H1 (cell line): ENCODE data around the gene PSME2.

Source experiments
- BACH1 ChIP-seq: IDR thresholded peaks from 2 replicates; pipeline ENCODE4 v1.6.1; 2012; ENCODE audit warnings: low read length, improper control_type of control experiment
- CTCF ChIP-seq, 3 experiments: IDR thresholded peaks; 1 replicate in 2 of 3; 2 replicates in 1 of 3; pipeline versions ENCODE4 v1.5.1 to v1.6.1; 2011; ENCODE audit warnings: low read length in 3 of 3, mild to moderate bottlenecking in 3 of 3, inconsistent platforms in 2 of 3, low read depth in 1 of 3, moderate library complexity in 1 of 3; ENCODE audit not compliant: insufficient read depth in 1 of 3; ENCODE audit errors: control extremely low read depth in 1 of 3
- EGR1 ChIP-seq: IDR thresholded peaks from 2 replicates; pipeline ENCODE4 v1.6.1; 2011; ENCODE audit warnings: low read depth, low read length, borderline replicate concordance
- EP300 ChIP-seq, 2 experiments: IDR thresholded peaks; 1 replicate in 1 of 2; 2 replicates in 1 of 2; pipeline ENCODE4 v1.6.1; 2011 to 2012; ENCODE audit warnings: low read depth in 2 of 2, low read length in 2 of 2, mild to moderate bottlenecking in 2 of 2, borderline replicate concordance in 1 of 2, inconsistent platforms in 1 of 2, moderate library complexity in 1 of 2
- POLR2A ChIP-seq, 2 experiments: IDR thresholded peaks; 1 replicate in 1 of 2; 2 replicates in 1 of 2; pipeline ENCODE4 v1.6.1; 2011; ENCODE audit warnings: low read depth in 2 of 2, low read length in 2 of 2, mild to moderate bottlenecking in 2 of 2; ENCODE audit errors: control extremely low read depth in 1 of 2

GRCh38 chr14:24145690-24146452 lies 539 bp downstream of the PSME2 start:
- TF ChIP-seq POLR2A (IDR thresholded peaks at IDR 0.05; ENCODE audit: control extremely low read depth in 1 of 2, low read depth in 2 of 2, low read length in 2 of 2) (no peak), BACH1 (no peak), EP300 (IDR thresholded peaks at IDR 0.05; ENCODE audit: borderline replicate concordance in 1 of 2, low read depth in 2 of 2, low read length in 2 of 2) (no peak), EGR1 (no peak), CTCF (IDR thresholded peaks at IDR 0.05; ENCODE audit: control extremely low read depth in 1 of 3, insufficient read depth in 1 of 3, low read depth in 1 of 3, low read length in 3 of 3) (no peak)
